HG03060 (cell line): Measurements from ENCODE around the gene SLFN11.
"Not testable (repeated sequence)": the region's sequence is repeated elsewhere in the genome, so short reads cannot be mapped to it uniquely, and the experiment has no call there.

ENCODE experiments used
- ATAC-seq: cut with Tn5 transposase; IDR thresholded peaks from one replicate; pipeline ENCODE4 v1.9.1; 2021; ENCODE audit warnings: low read depth, moderate number of reproducible peaks; ENCODE audit not compliant: unreplicated experiment

Gene SLFN11

GRCh38 chr17:35373534-35373983 is at the start of gene SLFN11:
SLFN11 (minus strand) TSS chr17:35373621; CDS start chr17:35363807, 9,814 bp downstream.
- ATAC-seq = no peak

GRCh38 chr17:35421069-35421468 is 47.6 kb upstream of the SLFN11 start:
- ATAC-seq = not testable (repeated sequence)

GRCh38 chr17:35416659-35417058 is 43.2 kb upstream of the SLFN11 start:
- ATAC-seq = no peak

- ATAC-seq = not testable (repeated sequence)
These were observed 41.3 kb upstream of the SLFN11 start for GRCh38 chr17:35414707-35415106.

GRCh38 chr17:35414247-35414646 is 40.8 kb upstream of the SLFN11 start:
- ATAC-seq = no peak

- ATAC-seq = no peak
These were observed 34.1 kb upstream of the SLFN11 start for GRCh38 chr17:35407531-35407930.

- ATAC-seq = no peak
These were observed 33.1 kb upstream of the SLFN11 start for GRCh38 chr17:35406568-35406967.

- ATAC-seq = no peak
These were observed 30.9 kb upstream of the SLFN11 start for GRCh38 chr17:35404360-35404759.

GRCh38 chr17:35393783-35394182 is 20.4 kb upstream of the SLFN11 start:
- not testable (repeated sequence) for ATAC-seq

GRCh38 chr17:35390663-35391062 is 17.2 kb upstream of the SLFN11 start:
- ATAC-seq = no peak

GRCh38 chr17:35390156-35390555 is 16.7 kb upstream of the SLFN11 start:
- no peak for ATAC-seq

- ATAC-seq = no peak
These were observed 14.1 kb upstream of the SLFN11 start for GRCh38 chr17:35387496-35387895.

- ATAC-seq = no peak
These were observed 4.3 kb upstream of the SLFN11 start for GRCh38 chr17:35377706-35378105.

- no peak for ATAC-seq
These were observed 3.6 kb upstream of the SLFN11 start for GRCh38 chr17:35377068-35377467.

- ATAC-seq = no peak
These were observed 2.8 kb upstream of the SLFN11 start for GRCh38 chr17:35376245-35376644.

GRCh38 chr17:35374766-35375344 is 1.4 kb upstream of the SLFN11 start:
- ATAC-seq = no peak

- ATAC-seq = no peak
These were observed 754 bp upstream of the SLFN11 start for GRCh38 chr17:35373984-35374765.

- ATAC-seq = no peak
These were observed 431 bp downstream of the SLFN11 start for GRCh38 chr17:35372846-35373533.

GRCh38 chr17:35371934-35372333 is 1.5 kb downstream of the SLFN11 start:
- ATAC-seq = no peak

- peak; percentile 81 for ATAC-seq
These were observed 5.2 kb downstream of the SLFN11 start for GRCh38 chr17:35368081-35368830.

- ATAC-seq = no peak
These were observed 12.4 kb downstream of the SLFN11 start for GRCh38 chr17:35361027-35361426.
